HPDE6-E6E7 (cell line): ENCODE measurements around the gene C5orf46.
"Not testable (repeated sequence)": the region's sequence is repeated elsewhere in the genome, so short reads cannot be mapped to it uniquely, and the experiment has no call there.

ENCODE experiments used
- DNase-seq: peaks from one replicate; pipeline ENCODE4 v3.0.0; 2011; ENCODE audit warnings: missing footprints; ENCODE audit errors: extremely low spot score

The C5orf46 gene

GRCh38 chr5:147893820-147894219 lies 12.5 kb downstream of the C5orf46 start:
- no peak for DNase-seq

DNA sequence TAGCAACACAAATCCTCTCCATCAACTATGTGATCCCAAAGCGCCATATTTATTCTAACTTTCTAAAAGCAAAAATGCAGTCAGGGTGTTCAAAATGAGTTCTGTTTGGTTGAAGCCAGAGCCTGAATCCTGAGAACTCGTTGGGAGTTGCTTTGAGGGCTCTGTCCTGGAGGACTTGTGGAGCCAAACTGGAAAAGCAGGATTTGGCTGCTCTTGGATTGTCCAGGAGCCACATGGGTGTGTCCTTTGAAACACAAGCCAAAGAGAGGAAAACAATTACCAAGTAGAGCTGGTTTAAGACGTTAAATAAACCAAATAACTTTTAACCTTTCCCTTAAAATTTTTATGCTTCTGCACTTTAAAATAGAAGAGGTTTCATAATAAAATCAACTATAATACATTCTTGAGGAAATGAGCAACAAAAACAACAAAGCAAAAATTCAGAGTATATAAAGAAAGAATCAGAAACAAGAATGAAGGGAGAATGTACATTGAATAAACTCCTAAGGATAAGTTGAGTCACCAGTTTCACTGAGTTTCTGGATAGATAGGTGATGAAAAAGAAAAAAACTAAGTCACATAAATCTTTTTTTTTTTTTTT lies 13.5 kb downstream of the C5orf46 start:
- DNase-seq: peak; percentile 26

GRCh38 chr5:147887930-147888329 lies 18.4 kb downstream of the C5orf46 start:
- DNase-seq: peak; percentile 60

GRCh38 chr5:147887026-147887627 lies 19.2 kb downstream of the C5orf46 start:
- no peak for DNase-seq

DNA sequence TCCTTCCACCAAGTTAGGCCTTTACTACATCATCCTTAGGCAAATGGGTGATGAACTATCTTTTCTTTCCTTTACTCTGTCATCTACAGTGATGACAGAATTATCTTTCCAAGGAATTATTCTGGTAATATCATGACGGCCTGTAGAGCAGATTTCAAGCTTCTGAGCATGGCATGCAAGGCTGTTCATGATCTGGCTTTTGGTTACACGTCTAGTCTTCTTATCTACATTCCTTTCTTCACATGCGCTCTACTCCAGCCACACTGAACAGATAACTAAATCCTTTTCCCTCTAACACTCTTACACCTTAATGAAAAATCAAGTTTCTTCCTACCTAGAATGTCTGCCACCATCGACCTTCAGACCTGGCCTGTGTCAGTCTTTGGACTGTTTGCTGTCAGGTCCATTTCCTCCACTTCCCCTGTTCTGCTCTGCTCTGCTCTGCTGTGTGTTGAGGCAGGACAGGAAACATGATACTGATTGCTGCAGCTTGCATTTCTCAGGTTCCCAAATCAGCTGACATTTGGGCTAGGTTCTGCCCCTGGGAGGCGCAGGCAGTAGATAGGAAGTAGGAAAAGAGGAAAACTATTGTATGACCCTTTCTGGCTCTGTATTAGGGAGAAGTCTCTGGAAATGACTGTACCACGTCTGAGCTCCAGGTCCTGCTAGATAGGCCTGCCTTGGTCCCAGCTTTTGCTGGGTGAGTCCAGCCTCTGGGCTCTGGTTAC lies 23.6 kb downstream of the C5orf46 start:
- no peak for DNase-seq

DNA sequence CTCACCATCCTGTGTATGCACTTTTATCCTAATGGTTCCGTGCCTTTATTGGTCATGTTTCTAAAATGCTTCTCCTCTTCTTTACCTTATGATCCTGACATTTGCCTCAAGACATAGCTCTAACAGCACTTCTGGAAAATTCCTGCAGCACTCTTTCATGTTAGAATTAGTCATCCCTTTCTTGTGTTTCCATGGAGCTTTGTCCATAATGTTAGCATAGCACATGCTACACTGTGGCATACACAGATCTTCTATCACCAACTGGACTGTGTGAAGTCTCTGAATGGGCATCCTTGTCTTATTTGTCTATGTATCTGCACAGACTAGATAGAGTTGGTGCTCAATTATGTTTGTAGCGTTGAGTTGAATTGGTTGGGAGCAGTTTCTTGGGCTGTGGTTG lies 25.9 kb downstream of the C5orf46 start:
- no peak for DNase-seq

DNA sequence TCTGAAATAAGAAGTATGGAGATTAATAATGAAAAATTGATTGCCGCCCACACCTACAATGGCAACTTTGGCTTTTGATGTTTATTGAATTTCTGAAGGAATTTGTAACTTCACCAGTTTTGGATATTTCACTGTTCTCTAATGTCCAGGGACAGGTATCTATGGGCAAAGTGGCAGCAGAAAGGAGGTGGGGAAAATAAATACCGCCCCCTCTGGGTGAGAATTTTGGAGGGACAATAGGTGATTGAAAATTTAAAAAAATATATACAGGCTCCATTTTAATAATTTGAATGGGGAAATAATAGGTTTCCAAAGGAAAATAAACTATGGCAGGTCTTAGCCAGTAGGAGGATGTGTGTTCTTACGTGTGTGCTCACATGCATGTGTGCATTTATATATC lies 26.6 kb downstream of the C5orf46 start:
- no peak for DNase-seq

GRCh38 chr5:147878066-147878759 lies 28.1 kb downstream of the C5orf46 start, which contains the start of gene SCGB3A2:
TSS of gene SCGB3A2 (plus strand) at chr5:147878711. CDS start at chr5:147878804, 93 bp downstream.
- DNase-seq: no peak

DNA sequence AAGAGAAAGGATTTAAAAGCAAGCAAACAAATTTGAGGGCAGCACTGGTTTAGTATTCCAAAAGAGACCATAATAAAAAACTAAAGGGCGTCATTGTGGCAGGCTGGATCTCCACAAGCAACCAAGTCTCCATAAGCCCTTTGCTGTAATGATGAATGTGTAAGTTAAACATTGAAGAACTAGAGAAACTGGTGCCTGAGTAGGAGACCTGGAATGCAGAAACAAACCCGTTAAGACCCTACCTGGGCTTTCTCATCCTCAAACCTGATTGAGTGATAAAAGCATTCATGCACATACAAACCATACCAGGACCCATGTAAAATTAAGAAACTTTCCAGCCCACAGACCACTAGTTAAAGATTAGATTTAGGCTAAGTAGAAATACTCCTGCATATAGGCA lies 29.7 kb downstream of the C5orf46 start:
- DNase-seq: no peak

- DNase-seq: no peak
Measured at GRCh38 chr5:147876141-147876540, 30.2 kb downstream of the C5orf46 start.

DNA sequence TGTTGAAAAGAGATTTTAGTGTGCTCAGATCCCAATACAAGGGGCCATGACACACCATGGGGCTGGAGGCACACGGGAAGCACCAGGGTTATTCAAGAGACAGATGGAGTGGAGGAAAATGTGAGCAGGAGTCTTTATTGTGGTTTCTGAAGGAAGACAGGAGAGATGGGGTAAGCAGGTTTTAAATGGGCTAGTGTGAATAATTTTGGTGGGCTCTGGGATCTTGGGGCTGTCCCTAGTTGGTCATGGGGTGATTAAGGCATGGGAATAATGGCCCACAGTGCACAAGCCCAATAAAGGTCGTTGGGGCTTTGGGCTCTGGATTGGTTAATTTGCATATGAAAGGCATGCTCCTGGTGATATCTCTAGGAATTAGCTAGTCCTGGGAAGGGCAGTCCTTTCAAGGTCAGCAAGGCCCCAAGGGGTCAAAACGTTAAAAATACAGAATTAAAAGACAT lies 31.4 kb downstream of the C5orf46 start:
- no peak for DNase-seq

DNA sequence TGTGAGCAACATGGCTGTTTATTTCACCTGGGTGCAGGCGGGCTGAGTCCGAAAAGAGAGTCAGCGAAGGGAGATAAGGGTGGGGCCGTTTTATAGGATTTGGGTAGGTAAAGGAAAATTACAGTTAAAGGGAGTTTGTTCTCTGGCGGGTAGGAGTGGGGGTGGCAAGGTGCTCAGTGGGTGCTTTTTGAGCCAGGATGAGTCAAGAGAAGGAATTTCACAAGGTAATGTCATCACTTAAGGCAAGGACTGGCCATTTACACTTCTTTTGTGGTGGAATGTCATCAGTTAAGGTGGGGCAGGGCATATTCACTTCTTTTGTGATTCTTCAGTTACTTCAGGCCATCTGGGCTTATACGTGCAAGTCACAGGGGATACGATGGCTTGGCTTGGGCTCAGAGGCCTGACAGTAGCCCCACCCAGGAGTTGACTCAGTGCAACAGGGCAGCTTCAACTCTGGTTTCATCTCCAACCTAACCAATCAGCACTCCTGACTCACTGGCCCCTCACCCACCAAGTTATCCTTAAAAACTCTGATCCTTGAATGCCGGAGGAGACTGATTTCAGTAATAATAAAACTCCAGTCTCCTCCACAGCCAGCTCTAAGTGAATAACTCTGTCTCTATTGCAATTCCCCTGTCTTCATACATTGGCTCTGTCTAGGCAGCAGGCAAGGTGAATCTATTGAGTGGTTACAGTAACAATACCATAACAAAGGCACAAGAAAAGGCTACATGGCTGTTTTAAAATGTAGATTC lies 32.0 kb downstream of the C5orf46 start:
- DNase-seq: not testable (repeated sequence)

DNA sequence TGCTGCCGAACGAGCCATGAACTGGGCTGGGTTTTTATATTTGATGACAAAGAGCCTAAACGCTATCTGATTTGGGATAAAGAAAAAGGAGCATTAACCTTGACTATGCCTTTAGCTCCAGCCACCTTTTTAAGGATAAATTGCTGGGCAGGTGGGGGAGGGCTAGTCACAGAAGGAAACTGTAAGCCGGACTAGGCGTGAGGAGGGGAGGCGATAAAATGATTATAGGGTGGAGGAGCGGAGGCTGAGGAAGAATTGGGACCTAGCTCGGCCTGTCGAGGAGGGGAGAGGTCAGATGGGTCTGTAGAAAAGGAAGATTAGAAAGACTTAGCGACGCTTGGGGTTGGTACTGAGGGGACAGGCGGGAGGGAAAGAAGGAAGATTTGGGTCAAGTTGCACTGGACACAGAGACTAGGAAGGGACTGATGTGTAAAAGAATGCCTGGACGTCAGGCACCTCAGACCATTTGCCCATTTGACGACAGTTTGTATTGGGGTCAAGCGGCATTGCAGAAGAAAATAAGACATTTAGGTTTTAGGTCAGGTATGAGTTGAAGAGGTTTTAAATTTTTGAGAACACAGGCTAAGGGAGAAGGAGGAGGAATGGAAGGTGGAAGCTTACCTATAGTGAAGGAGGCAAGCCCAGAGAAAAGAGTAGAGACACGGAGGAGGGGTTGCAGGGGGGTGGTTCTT lies 33.4 kb downstream of the C5orf46 start:
- not testable (repeated sequence) for DNase-seq

DNA sequence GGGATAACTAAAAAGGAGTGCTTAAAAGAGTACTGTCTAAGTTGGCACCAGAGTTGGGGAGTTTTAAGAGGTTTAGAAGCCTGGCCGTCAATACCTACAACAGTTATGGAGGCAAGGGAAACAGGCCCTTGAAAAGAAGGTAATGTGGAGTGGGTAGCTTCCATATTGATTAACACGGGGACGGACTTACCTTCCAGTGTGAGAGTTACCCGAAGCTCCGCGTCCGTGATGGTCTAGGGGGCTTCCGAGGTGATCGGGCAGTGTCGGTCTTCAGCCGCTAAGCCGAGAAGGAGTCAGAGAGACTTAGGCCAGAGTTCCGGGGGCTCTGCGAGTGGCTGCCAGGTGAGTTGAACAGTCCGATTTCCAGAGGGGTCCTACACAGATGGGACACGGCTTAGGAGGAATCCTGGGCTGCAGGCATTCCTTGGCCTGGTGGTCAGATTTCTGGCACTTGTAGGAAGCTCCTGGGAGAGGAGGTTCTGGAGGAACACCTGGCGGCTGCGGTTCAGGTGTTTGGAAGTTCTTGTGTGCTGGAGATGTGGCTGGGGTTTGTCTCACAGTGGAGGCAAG lies 34.3 kb downstream of the C5orf46 start:
- not testable (repeated sequence) for DNase-seq

- not testable (repeated sequence) for DNase-seq
Measured at GRCh38 chr5:147869892-147870291, 36.4 kb downstream of the C5orf46 start.

- DNase-seq: no peak
Measured at GRCh38 chr5:147869112-147869511, 37.2 kb downstream of the C5orf46 start.

DNA sequence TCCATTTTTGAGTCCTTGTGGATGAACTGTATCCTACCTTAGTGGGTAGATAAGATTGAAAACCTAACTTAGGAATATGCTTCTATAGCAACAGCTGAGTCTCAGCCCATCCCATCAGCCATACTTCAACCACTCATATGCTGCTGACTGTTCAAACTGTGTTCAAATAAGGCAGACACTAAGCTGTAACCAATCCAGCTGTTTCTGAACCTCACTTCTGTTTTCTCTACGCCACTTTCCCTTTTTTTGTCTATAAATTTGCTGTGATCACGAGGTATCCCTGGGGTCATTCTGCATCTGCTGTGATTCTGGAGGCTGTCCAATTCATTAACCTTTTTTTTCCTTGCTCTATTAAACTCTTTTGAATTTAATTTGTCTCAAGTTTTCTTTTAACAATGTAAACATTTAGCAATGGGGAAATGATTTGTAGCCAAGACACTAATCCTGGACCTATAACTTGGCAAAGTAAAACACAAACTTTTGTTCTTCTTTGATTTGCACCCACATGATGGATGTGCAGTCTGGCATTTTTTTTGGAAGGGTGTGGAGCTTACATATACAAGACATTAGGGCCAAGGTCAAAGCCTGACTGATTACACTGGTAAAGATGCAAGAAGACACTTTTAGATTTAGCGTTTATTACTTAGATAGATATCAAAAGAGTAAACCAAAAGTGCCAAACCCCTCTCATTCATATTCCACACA lies 42.7 kb downstream of the C5orf46 start:
- DNase-seq: no peak

DNA sequence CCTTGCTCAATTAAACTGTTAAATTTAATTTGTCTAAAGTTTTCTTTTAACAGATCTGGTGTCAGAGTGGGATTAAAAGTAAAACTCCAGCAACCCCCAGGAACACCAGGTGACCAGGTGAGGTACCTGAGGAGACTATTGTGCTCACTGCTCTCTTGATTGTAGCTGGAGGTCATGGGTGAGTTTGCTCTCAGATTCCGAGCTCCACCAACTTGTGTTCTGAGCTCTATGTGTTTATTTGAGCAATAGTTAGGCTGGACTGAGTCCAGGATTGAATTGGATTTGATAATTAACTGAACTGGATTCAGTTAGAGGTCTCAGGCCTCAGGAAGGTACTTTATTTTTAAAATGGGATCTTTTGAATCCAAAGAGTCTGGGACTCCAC lies 45.7 kb downstream of the C5orf46 start:
- DNase-seq: no peak

GRCh38 chr5:147859962-147860640 lies 46.2 kb downstream of the C5orf46 start:
- DNase-seq: no peak
